GM21825 (cell line): ENCODE measurements around the gene ZNF311.
"Not testable (repeated sequence)": the region's sequence is repeated elsewhere in the genome, so short reads cannot be mapped to it uniquely, and the experiment has no call there.

Experiments
- ATAC-seq: cut with Tn5 transposase; IDR thresholded peaks from one replicate; pipeline ENCODE4 v1.9.1; 2021; ENCODE audit warnings: mild to moderate bottlenecking, moderate library complexity; ENCODE audit not compliant: unreplicated experiment

The ZNF311 gene

DNA sequence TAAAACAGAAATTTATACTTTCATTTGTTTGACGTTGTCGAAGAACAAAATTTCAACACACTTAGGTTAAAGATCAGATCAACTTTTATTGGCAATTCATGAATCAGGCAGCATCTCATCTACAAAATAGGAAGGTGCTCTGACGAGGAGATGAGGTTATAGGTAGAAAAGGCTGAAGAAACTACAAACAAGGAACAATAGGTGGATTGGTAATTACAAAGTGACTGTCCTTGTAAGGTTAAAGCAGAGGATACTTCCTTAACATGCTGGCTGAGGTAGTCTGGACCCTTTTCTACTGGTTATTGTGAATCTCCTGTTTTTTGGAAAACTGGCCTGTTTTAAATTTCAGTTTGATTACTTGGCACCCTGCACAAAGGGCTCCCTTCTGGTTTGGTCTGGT, 48.8 kb downstream of the ZNF311 start:
- ATAC-seq, result no peak

DNA sequence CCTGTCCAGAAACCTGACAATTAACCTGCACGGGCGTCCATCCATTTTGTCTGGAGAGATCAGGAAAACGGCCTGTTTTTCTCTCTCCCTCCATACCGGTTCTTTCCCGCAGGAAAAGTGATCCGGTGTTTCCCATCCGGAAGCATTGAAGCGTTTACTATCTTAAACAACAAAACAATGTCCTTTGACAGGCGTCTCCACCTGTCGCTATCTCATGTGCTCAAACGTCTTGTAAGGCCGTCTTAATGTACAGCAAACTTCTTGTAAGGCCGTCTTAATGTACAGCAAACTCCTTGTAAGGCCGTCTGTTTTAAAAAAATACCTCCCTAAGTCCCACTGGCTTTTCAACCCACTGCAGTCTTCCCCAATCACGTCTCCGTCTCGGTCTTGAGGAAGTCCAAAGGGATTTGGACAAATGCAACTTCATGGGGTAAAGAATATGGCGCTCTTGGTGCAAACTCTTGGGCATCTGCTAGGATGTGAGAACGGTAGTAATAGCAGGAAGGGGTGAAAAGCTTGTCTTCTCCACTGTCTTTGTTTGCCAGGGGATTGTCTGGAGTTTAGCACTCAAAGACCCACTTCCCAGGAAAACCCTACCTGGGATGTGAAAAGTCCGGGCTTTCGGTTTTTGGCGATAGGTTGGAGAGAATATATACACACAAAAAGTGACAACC, 51.4 kb downstream of the ZNF311 start:
- ATAC-seq, result no peak

DNA sequence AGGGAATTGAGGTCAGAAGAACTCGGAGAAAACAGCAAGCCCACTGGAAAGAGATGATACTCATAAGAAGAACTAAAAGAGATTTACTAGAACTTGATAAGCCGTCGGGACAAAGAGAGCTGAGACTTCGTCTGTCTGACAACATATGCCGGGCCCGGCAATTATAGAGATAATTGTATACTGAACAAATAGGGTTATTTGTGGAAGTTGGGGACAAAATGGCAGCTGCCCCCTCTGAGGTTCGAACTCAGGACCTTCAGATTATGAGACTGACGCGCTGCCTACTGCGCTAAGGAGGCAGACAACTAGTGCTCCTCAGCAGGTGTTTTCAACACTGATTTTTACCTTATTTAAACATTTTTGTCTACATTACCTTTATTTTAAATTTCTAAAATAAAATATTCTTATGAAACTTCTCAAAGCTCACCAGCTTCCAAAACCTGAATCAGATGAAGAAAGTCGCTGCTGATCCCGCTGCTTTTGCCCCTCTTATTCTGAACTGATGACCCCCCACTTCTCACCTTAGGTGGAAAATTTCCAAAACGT, 52.0 kb downstream of the ZNF311 start:
- ATAC-seq, result no peak

DNA sequence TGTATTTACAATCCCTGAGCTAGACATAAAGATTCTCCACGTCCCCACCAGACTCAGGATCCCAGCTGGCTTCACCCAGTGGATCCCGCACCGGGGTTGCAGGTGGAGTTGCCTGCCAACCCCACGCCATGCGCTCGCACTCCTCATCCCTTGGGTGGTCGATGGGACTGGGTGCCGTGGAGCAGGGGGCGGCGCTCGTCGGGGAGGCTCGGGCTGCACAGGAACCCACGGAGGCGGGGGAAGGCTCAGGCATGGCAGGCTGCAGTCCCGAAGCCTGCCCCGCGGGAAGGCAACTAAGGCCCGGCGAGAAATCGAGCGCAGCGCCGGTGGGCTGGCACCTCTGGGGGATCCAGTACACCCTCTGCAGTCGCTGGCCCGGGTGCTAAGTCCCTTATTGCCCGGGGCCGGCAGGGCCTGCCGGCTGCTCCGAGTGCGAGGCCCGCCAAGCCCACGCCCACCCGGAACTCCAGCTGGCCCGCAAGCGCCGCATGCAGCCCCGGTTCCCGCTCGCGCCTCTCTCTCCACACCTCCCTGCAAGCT, 55.4 kb downstream of the ZNF311 start:
- not testable (repeated sequence) for ATAC-seq

DNA sequence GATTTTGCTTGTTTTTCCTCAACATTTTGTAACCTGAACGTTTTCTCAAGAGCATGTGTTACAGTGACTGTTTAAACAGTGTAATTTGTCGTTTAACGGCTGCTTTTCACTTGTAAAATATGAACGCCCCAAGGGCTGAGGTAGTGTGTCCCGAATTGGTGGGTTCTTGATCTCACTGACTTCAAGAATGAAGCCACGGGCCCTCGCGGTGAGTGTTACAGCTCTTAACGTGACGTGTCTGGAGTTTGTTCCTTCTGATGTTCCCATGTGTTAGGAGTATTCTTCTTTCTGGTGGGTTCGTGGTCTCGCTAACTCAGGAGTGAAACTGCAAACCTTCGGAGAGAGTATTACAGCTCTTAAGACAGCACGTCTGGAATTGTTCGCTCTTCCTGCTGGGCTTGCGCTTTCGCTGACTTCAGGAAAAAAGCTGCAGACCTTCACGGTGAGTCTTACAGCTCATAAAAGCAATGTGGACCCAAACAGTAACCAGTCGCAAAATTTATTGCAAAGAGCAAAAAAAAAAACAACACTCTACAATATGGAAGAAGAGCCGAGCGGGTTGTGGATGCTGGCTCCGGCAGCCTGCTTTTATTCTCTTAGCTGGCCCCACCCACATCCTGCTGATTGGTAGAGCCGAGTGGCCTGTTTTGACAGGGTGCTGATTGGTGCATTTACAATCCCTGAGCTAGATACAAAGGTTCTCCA, 56.2 kb downstream of the ZNF311 start:
- ATAC-seq, result no peak

DNA sequence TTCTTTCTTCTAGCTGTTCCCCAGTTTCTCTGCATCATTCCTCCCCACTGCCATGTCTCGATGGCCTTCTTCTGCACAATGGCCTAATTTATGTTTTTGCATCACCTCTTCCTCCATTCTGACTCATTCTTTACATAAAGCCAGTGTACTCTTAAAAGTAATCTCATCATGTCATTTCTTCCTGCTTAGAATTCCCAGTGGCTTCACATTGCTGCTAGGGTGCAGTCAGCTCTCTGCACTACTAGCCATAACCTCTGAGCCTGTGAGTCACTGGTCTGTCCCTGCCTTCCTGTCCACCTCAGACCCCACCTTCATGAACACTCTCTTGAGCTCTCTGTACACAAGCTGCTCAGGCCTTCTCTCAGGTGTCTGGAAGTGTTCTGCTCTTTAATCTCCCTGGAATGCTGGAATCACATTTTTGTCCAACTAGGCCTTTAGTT, 57.3 kb downstream of the ZNF311 start:
- ATAC-seq, result no peak

DNA sequence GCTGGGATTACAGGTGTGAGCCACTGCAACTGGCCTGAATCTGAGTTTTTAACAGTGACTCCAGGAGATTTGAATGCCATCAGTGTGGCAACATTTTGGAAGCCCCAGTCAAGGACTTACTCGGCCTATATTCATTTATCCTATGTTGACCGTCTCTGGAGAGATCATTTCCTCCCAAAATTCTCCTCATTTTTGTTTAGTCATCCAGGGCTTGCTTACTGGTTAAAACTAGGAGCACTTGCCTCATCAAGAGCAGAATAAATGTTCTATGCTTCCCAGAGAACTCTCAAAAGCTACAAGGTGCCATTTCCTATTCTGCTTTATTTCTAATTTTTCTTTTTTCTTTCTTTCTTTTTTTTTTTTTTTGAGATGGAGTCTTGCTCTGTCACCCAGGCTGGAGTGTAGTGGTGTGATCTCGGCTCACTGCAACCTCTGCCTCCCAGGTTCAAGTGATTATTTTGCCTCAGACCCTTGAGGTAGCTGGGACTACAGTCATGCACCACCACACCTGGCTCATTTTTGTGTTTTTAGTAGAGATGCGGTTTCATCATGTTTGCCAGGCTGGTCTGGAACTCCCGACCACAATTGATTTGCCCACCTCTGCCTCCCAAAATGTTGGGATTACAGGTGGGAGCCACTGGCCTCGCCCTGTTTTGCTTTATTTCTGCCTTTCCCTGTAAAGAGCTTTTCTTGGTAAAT, 57.9 kb downstream of the ZNF311 start:
- ATAC-seq, result no peak

DNA sequence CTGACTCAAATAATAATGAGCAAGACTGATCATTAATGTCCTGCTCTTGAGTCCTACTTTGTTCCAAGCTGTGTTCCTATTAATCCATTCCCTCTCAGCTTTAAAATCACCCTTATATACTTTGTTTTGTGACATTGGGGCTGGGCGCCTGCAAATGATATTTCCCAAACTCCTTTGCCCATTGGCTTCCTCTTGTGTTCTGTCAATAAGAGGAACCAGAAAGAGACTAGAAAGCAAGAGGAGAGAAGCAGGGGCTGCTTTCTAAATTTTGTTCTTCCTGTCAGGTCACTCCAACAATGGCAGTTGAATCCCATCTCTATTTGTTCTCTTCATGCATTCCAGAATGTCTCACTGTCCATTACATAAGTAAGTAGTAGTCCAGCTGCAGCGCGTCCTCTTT, 59.8 kb downstream of the ZNF311 start:
- no peak for ATAC-seq
